Astrocyte of the spinal cord (primary cell): ENCODE results near the gene OR8A1.

Source experiments
- DNase-seq: peaks from one replicate; pipeline ENCODE4 v3.0.0; 2011; ENCODE audit warnings: low read depth, low spot score
- H3K4me3 ChIP-seq: 2 replicates; pipeline ENCODE4 v1.5.1; 2011; ENCODE audit warnings: low read depth, mild to moderate bottlenecking, low read length, moderate library complexity
- CTCF ChIP-seq: IDR thresholded peaks from 2 replicates; pipeline ENCODE4 v1.5.1; 2012; ENCODE audit warnings: low read depth, mild to moderate bottlenecking, low read length, inconsistent platforms
- in situ Hi-C: cut with HindIII; loops from 2 replicates; pipeline ENCODE4 v1.10.0; 2017; ENCODE audit warnings: low sequenced_read_pairs

OR8A1 gene

GRCh38 chr11:124586238-124586860 is 16.6 kb downstream of the OR8A1 start:
- in situ Hi-C loops: no loop called here

GRCh38 chr11:124591430-124591829 is 21.6 kb downstream of the OR8A1 start:
- in situ Hi-C loops: no loop called here
- no peak for TF ChIP-seq CTCF

More at GRCh38 chr11:124586238-124586860, 16.6 kb downstream of the OR8A1 start:
- TF ChIP-seq CTCF: peak; percentile 71
- peak; percentile 72 for DNase-seq
- H3K4me3 ChIP-seq: no peak overlapping the region

GRCh38 chr11:124592627-124593026 is 22.8 kb downstream of the OR8A1 start:
- in situ Hi-C loops: no loop called here
- no peak overlapping the region for H3K4me3 ChIP-seq
- no peak for TF ChIP-seq CTCF
- no peak for DNase-seq

More at GRCh38 chr11:124591430-124591829, 21.6 kb downstream of the OR8A1 start:
- no peak overlapping the region for H3K4me3 ChIP-seq
- DNase-seq: no peak

GRCh38 chr11:124595302-124595701 is 25.5 kb downstream of the OR8A1 start:
- in situ Hi-C loops: no loop called here
- no peak for TF ChIP-seq CTCF
- DNase-seq: no peak

GRCh38 chr11:124597626-124598025 is 27.8 kb downstream of the OR8A1 start:
- H3K4me3 ChIP-seq: no peak overlapping the region
- in situ Hi-C loops: no loop called here
- no peak for TF ChIP-seq CTCF
- no peak for DNase-seq

More at GRCh38 chr11:124595302-124595701, 25.5 kb downstream of the OR8A1 start:
- H3K4me3 ChIP-seq: no peak overlapping the region

GRCh38 chr11:124600621-124601320 is 31.0 kb downstream of the OR8A1 start:
- H3K4me3 ChIP-seq: no peak overlapping the region
- no peak for DNase-seq
- in situ Hi-C loops: no loop called here
- no peak for TF ChIP-seq CTCF
